Activated T-cell treated with anti-CD3 and anti-CD28 coated beads, Interleukin-2, amount 50 U/mL, for 1 hour (primary cell): ENCODE measurements around the gene CDH13.

Source experiments
- DNase-seq: peaks from one replicate; pipeline ENCODE4 v3.0.0-alpha.2; 2020

Gene CDH13

GRCh38 chr16:83651871-83652270 lies 1025.1 kb downstream of the CDH13 start:
- DNase-seq, result no peak

- DNase-seq, result no peak
Observed at GRCh38 chr16:83652943-83653342, 1026.2 kb downstream of the CDH13 start.

- no peak for DNase-seq
Observed at GRCh38 chr16:83653785-83654184, 1027.0 kb downstream of the CDH13 start.

GRCh38 chr16:83660282-83660681 lies 1033.5 kb downstream of the CDH13 start:
- no peak for DNase-seq

- DNase-seq, result no peak
Observed at GRCh38 chr16:83661656-83662055, 1034.9 kb downstream of the CDH13 start.

GRCh38 chr16:83666449-83666848 lies 1039.7 kb downstream of the CDH13 start:
- no peak for DNase-seq

- DNase-seq, result no peak
Observed at GRCh38 chr16:83669456-83669855, 1042.7 kb downstream of the CDH13 start.

GRCh38 chr16:83674931-83675535 lies 1048.3 kb downstream of the CDH13 start:
- DNase-seq, result no peak

GRCh38 chr16:83676086-83676485 lies 1049.3 kb downstream of the CDH13 start:
- no peak for DNase-seq

GRCh38 chr16:83680980-83681379 lies 1054.2 kb downstream of the CDH13 start:
- DNase-seq, result no peak

- no peak for DNase-seq
Observed at GRCh38 chr16:83681381-83681956, 1054.7 kb downstream of the CDH13 start.

GRCh38 chr16:83682116-83682867 lies 1055.5 kb downstream of the CDH13 start:
- DNase-seq, result no peak

GRCh38 chr16:83682868-83683235 lies 1056.1 kb downstream of the CDH13 start:
- DNase-seq, result no peak

GRCh38 chr16:83685615-83686165 lies 1058.9 kb downstream of the CDH13 start:
- DNase-seq, result no peak

- DNase-seq, result no peak
Observed at GRCh38 chr16:83686726-83687125, 1060.0 kb downstream of the CDH13 start.

GRCh38 chr16:83689385-83689831 lies 1062.6 kb downstream of the CDH13 start:
- DNase-seq, result no peak

GRCh38 chr16:83692224-83692623 lies 1065.5 kb downstream of the CDH13 start:
- no peak for DNase-seq

- DNase-seq, result no peak
Observed at GRCh38 chr16:83698964-83699363, 1072.2 kb downstream of the CDH13 start.

GRCh38 chr16:83699817-83700216 lies 1073.0 kb downstream of the CDH13 start:
- no peak for DNase-seq

- DNase-seq, result no peak
Observed at GRCh38 chr16:83700918-83701317, 1074.1 kb downstream of the CDH13 start.

GRCh38 chr16:83701494-83701893 lies 1074.7 kb downstream of the CDH13 start:
- DNase-seq, result no peak

- DNase-seq, result no peak
Observed at GRCh38 chr16:83704656-83705055, 1077.9 kb downstream of the CDH13 start.

GRCh38 chr16:83705856-83706255 lies 1079.1 kb downstream of the CDH13 start:
- DNase-seq, result no peak

- no peak for DNase-seq
Observed at GRCh38 chr16:83706394-83706793, 1079.6 kb downstream of the CDH13 start.
